ENCODE measurements around the gene GDPD5. TPM values are rescaled to one million over a fixed set of nuclear protein-coding genes. Genes with fewer than 3 reads are reported as not detected.

The GDPD5 gene
- 2.5 and 3.3 TPM in 2 replicates for total RNA-seq
- polyA plus RNA-seq, result 2.0 and 3.1 TPM in 2 replicates
- 4.1 and 5.3 TPM in 2 replicates for polyA plus RNA-seq (2012)
- polyA minus RNA-seq (ENCODE audit: low replicate concordance), result 18.1 and 21.0 TPM in 2 replicates

- H3K27me3 ChIP-seq (ENCODE audit: control insufficient read depth, insufficient read depth, low read length), result peaks cover 21% of the 10 kb centered on the region
- no peaks in the 10 kb centered on the region for H3K4me1 ChIP-seq (ENCODE audit: control insufficient read depth, extremely low read depth, insufficient read depth, low read length)
- peak within 1 kb of the TSS; percentile 55 to 67 (median 61) for H3K4me3 ChIP-seq (replicated peaks in 1 of 4; ENCODE audit: control extremely low read depth in 1 of 4, insufficient read depth in 1 of 4, low read depth in 3 of 4, low read length in 4 of 4)
- no peak within 1 kb of the TSS for H3K27ac ChIP-seq (ENCODE audit: insufficient read depth, low read length)
- no peaks in the 10 kb centered on the region for H3K36me3 ChIP-seq (ENCODE audit: control insufficient read depth, insufficient read depth, low read length)
- DNase-seq (ENCODE audit: low read depth in 2 of 2), result peak; percentile 60 to 69
- H3K79me2 ChIP-seq (ENCODE audit: control insufficient read depth, insufficient read depth, low read length), result no peaks in the 10 kb centered on the region
- H3K9ac ChIP-seq (ENCODE audit: insufficient read depth, low read length), result peak within 1 kb of the TSS; percentile 57
- H2AFZ ChIP-seq (ENCODE audit: low read length), result peak within 1 kb of the TSS; percentile 63
- no peaks in the 10 kb centered on the region for H4K20me1 ChIP-seq (ENCODE audit: control insufficient read depth, extremely low read depth, insufficient read depth, low read length)
- TF ChIP-seq CTCF (conservative IDR thresholded peaks at IDR 0.05 in 1 of 2, IDR thresholded peaks at IDR 0.05 in 1 of 2; ENCODE audit: low read depth in 1 of 2, low read length in 2 of 2) (peak; percentile 14 to 33), EZH2 (IDR thresholded peaks at IDR 0.05; ENCODE audit: low read length, missing control alignments) (no peak)
- H3K4me2 ChIP-seq (ENCODE audit: extremely low read depth, insufficient read depth, low read length), result peak within 1 kb of the TSS; percentile 88
- H3K9me3 ChIP-seq (ENCODE audit: control insufficient read depth, insufficient read depth, low read depth, low read length), result no peaks in the 10 kb centered on the region
Measured at GRCh38 chr11:75525433-75526191, at the start of gene GDPD5. Gene GDPD5, minus strand, starts transcription at chr11:75525941. Its CDS starts 48,206 bp downstream, at chr11:75477735.

DNA sequence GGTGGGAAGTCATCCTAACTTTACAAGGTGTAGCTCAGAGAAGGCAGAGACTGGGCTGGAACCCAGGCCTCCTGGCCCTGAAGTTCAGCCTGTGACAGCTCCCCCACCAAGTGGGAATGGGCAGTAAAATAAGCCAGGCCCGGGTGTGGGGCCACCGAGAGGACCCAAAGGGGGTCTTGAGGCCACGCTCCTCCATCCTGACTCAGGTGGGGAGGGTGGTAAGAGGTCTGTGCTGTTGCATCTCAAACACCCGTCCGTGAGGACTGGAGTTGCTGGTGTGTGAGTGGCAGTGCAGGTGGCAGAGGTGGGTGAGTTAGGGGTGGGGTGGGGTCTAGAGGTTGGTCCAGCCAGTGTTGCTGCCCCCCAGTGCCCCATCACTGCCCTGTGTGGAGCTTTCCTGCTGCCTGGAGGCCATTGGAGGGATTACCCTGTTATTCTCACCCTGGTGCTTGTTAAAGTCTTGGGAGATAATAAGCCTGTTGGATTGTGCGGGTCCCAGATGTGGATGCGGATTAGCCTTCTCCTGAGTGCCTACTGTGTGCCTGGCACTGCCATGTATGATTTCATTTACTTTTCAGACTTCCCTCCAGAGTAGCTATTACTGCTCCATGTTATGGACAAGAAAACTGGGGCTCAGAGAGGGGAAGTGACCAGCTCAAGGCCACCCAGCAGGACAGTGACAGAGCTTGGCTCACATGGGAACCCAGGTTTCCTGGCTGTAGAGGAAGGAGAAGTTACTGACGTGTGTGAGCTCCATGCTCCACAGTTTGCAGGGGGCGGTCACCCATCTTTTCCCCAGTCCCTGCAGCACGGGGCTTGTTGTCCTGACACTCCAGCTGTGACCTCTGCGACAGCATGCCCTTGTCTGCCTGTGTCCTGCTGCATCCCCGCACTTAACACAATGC lies 49.2 kb upstream of the GDPD5 start:
- no peak overlapping the region for H3K4me3 ChIP-seq (replicated peaks in 1 of 4; ENCODE audit: control extremely low read depth in 1 of 4, insufficient read depth in 1 of 4, low read depth in 3 of 4, low read length in 4 of 4)
- H3K36me3 ChIP-seq (ENCODE audit: control insufficient read depth, insufficient read depth, low read length), result peaks cover 40% of the 10 kb centered on the region
- no peak overlapping the region for H3K9ac ChIP-seq (ENCODE audit: insufficient read depth, low read length)
- no peak overlapping the region for H3K27ac ChIP-seq (ENCODE audit: insufficient read depth, low read length)
- H3K9me3 ChIP-seq (ENCODE audit: control insufficient read depth, insufficient read depth, low read depth, low read length), result no peaks in the 10 kb centered on the region
- peaks cover 13% of the 10 kb centered on the region for H3K79me2 ChIP-seq (ENCODE audit: control insufficient read depth, insufficient read depth, low read length)
- no peak for DNase-seq (ENCODE audit: low read depth in 2 of 2)
- no peak overlapping the region for H3K4me2 ChIP-seq (ENCODE audit: extremely low read depth, insufficient read depth, low read length)
- H2AFZ ChIP-seq (ENCODE audit: low read length), result no peak overlapping the region
- TF ChIP-seq CTCF (conservative IDR thresholded peaks at IDR 0.05 in 1 of 2, IDR thresholded peaks at IDR 0.05 in 1 of 2; ENCODE audit: low read depth in 1 of 2, low read length in 2 of 2) (peak; percentile 30 to 42), EZH2 (IDR thresholded peaks at IDR 0.05; ENCODE audit: low read length, missing control alignments) (no peak)
- H3K27me3 ChIP-seq (ENCODE audit: control insufficient read depth, insufficient read depth, low read length), result no peaks in the 10 kb centered on the region
- H4K20me1 ChIP-seq (ENCODE audit: control insufficient read depth, extremely low read depth, insufficient read depth, low read length), result peaks cover 2% of the 10 kb centered on the region
- peaks cover 8% of the 10 kb centered on the region for H3K4me1 ChIP-seq (ENCODE audit: control insufficient read depth, extremely low read depth, insufficient read depth, low read length)

DNA sequence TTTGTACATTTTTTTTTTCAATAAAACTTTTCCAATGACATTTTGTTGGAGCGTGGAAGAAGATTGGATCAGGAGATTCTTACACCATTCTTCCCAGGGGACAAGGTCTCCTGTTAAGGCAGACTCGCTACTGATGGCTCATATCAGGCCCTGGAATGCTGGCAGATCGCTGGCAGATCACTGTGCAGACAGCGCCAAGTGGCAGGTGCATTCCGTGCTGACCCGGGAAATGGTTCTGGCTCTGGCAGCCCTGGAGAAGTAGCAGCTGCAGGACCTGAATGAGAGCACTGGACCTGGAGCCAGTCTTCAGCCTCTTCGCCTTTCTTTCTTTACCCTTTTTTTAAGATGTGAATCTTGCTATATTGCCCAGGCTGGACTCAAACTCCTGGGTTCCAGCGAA lies 47.0 kb upstream of the GDPD5 start:
- peaks cover 32% of the 10 kb centered on the region for H3K79me2 ChIP-seq (ENCODE audit: control insufficient read depth, insufficient read depth, low read length)
- no peak overlapping the region for H3K27ac ChIP-seq (ENCODE audit: insufficient read depth, low read length)
- no peak overlapping the region for H2AFZ ChIP-seq (ENCODE audit: low read length)
- H3K27me3 ChIP-seq (ENCODE audit: control insufficient read depth, insufficient read depth, low read length), result no peaks in the 10 kb centered on the region
- H3K9ac ChIP-seq (ENCODE audit: insufficient read depth, low read length), result no peak overlapping the region
- H4K20me1 ChIP-seq (ENCODE audit: control insufficient read depth, extremely low read depth, insufficient read depth, low read length), result peaks cover 2% of the 10 kb centered on the region
- H3K4me3 ChIP-seq (replicated peaks in 1 of 4; ENCODE audit: control extremely low read depth in 1 of 4, insufficient read depth in 1 of 4, low read depth in 3 of 4, low read length in 4 of 4), result no peak overlapping the region
- H3K4me2 ChIP-seq (ENCODE audit: extremely low read depth, insufficient read depth, low read length), result no peak overlapping the region
- TF ChIP-seq CTCF (conservative IDR thresholded peaks at IDR 0.05 in 1 of 2, IDR thresholded peaks at IDR 0.05 in 1 of 2; ENCODE audit: low read depth in 1 of 2, low read length in 2 of 2), result no peak
- no peak for DNase-seq (ENCODE audit: low read depth in 2 of 2)
- peaks cover 13% of the 10 kb centered on the region for H3K4me1 ChIP-seq (ENCODE audit: control insufficient read depth, extremely low read depth, insufficient read depth, low read length)
- H3K36me3 ChIP-seq (ENCODE audit: control insufficient read depth, insufficient read depth, low read length), result peaks cover 57% of the 10 kb centered on the region
- no peaks in the 10 kb centered on the region for H3K9me3 ChIP-seq (ENCODE audit: control insufficient read depth, insufficient read depth, low read depth, low read length)

Data from fibroblast of lung (primary cell).